ENCODE data around the gene NUP155.
A peak's percentile ranks its signal among the peaks of the same experiment; 100 is the strongest.
"Not testable (repeated sequence)": the region's sequence is repeated elsewhere in the genome, so short reads cannot be mapped to it uniquely, and the experiment has no call there.

Gene NUP155

DNA sequence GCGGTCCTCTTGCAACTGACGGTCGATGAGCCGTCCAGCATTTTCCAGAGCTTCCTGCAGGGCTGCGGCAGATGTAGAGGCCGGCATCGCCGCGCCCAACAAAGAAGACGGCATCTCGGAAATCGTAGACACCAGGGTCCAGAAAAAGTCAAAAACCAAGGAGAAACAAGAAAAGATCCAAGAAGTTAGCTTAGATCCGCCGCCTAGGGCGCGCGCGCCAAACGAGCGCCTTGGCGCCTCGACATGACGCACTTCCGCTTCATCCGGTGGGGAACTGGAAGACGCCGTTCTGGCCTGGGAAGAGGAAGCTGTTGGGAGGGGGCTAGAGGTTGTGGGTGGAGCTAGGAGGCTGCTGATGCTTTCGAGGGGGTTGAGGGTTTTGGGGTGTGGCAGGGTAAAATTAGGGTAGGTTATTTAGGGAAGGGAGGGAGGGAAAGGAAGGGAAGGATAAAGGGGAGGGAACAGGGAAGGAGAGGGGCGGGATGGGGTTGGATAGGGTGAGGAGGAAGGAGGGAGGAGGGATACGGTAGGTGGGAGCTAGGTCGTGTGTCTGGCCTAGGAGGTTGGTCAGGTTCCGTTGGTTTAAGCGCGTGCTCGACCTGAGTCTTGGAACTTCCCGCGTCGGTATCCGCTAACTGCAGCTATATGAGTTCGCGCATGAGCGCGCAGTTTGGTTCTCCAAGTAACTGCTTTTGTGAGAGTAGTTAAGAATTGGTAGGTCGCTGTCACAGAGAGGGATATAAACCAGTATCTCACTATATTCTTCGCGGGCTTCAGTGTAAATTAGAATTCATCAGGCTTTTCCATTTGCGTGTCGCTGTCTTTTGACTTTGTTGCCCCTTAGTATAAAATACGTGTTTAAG lies at the start of gene NUP155:
NUP155 (minus strand) TSS at position 243 of the 863 bp plus-strand sequence; CDS start at position 114, 129 bp downstream.
- DNase-seq, result peak; percentile 83

DNA sequence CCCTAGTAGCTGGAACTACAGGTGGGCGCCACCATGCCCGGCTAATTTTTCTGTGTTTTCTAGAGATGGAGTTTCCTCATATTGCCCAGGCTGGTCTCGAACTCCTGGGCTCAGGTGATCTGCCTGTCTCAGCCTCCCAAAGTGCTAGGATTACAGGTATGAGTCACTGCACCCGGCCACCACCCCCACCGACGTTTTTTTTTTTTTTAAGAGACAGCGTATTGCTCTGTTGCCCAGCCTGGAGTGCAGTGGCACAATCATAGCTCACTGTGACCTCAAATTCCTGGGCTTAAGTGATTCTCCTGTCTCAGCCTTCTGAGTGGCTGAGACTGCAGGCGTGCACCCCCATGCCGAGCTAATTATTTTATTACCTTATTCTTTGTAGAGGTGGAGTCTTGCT lies 46.4 kb upstream of the NUP155 start:
- no peak for DNase-seq

DNA sequence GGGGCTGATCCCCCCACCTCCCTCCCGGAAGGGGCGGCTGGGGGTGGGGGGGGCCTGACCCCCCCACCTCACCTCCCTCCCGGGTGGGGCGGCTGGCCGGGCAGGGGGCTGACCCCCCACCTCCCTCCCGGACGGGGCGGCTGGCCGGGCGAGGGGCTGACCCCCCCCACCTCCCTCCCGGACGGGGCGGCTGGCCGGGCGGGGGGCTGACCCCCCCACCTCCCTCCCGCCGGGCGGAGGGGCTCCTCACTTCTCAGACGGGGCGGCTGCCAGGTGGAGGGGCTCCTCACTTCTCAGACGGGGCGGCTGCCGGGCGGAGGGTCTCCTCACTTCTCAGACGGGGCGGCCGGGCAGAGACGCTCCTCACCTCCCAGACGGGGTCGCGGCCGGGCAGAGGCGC lies 44.5 kb upstream of the NUP155 start:
- DNase-seq, result not testable (repeated sequence)

DNA sequence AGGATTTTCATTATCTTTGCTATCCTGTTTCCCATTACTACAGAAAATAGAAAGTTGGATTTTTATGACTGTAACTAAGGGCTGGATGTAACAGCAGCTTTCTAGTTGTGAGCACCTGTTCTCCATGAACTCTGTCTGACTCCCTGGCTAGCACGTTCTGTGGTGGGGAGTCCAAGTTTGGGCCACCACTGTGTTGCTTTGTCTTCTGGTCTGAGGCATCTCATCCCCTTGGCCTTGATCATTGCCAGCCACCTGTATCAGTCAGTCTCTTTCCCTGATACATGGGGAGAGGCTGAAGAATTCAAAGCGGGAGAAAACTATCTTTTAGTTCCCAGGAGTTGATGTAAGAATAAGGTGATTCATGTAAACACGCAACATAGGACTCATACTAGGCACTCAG lies 41.6 kb upstream of the NUP155 start:
- DNase-seq, result no peak

DNA sequence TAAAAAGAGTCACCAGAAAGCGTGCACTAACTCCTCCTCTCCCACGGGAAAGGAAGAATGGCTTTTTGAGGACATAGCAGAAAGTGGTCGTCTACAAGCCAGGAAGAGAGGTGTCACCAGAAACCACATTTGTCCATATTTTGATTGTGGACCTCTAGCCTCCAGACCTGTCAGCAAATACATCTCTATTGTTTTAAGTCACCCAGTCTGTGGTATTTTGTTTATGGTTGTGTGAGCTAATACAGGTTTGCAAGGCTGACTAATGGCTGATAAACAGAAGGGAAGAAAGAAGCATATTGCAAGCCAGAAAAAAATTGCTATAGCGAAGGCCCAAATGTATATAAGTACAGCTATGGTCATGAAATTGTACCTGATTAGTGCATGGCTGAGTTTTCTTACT lies 29.6 kb upstream of the NUP155 start:
- no peak for DNase-seq

DNA sequence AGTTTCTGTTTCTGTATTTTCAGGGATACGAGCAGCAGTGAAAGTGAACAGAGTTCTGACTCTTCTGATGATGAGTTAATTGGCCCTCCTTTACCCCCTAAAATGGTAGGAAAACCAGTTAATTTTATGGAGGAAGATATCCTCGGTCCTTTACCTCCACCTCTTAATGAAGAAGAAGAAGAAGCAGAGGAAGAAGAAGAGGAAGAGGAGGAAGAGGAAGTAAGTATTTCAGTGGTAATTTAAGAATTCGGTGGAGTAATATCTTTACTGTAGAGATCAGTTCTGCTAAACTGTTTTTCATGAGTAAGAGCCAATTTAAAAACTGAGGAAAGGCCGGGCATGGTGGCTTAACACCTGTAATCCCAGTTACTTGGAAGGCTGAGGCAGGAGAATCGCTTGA lies 25.4 kb upstream of the NUP155 start:
- DNase-seq, result no peak

DNA sequence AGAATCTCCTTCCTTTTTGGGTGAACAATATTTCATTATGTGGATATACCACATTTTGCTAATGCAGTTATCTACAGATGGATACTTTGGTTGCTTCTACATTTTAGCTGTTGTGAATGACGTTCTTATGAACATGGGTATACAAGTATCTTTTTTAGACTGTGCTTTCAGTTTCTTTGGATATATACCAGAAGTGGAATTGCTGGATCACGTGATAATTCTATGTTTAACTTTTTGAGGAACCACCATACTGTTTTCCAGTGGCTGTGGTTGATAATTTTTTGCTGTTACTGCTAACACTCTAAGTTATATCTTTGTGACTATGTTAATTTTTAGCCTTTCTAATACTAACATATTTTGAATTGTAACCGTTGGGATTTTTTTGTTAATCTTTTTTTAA lies 20.7 kb upstream of the NUP155 start:
- no peak for DNase-seq

DNA sequence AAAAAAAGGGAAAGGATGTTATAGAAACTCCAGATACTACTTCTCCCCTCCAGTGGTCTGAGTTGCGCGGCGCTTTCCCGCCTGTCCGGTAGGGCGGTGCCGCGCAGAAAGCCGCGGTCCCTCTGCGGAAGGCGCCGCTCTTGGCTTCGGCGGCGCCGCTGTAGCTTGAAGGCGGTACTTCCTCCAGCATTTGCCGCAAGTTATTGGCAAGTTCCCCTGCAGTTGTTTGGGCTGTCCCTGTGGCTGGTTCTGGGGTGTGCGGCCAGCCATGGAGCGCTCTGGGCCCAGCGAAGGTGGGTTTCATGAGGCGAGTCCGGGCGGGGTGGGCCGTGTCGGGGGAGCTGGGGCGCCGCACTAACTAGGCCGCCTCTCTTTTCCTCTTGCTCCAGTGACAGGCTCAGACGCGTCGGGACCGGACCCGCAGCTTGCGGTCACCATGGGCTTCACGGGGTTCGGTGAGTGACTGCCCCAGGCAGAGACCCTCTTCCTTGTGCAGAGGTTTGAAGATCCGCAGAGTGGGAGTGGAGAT lies 8.3 kb upstream of the NUP155 start, which contains the start of gene WDR70:
WDR70 (plus strand) TSS at position 219 of the 529 bp plus-strand sequence; CDS start at position 269, 50 bp downstream.
- peak; percentile 72 for DNase-seq

DNA sequence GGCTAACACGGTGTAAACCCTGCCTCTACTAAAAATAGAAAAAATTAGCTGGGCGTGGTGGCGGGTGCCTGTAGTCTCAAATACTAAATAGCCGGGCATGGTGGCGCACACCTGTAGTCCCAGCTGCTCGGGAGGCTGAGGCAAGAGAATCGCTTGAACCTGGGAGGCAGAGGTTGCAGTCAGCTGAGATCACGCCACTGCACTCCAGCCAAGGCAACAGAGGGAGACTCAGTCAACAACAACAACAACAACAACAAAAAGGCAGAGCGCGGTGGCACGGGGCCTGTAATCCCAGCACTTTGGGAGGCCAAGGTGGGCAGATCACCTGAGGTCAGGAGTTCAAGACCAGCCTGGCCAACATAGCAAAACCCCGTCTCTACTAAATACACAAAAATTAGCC lies 7.2 kb upstream of the NUP155 start:
- DNase-seq, result not testable (repeated sequence)

DNA sequence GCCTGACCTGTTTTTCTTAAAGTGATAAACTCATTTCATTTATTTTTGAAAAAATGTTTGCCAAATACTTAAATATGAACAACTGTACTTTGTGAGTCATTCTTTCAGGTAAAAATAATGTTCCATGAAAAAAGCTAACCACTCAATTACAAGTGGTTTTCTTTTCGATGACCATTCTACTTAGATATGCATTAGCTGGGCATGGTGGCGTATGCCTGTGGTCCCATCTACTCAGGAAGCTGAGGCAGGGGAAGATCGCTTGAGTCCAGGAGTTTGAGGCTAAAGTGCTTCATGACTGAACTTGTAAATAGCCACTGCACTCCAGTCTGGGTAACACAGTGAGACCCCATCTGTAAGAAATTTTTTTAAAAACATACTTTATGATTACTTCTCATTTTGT lies 4.2 kb upstream of the NUP155 start:
- DNase-seq, result no peak

DNA sequence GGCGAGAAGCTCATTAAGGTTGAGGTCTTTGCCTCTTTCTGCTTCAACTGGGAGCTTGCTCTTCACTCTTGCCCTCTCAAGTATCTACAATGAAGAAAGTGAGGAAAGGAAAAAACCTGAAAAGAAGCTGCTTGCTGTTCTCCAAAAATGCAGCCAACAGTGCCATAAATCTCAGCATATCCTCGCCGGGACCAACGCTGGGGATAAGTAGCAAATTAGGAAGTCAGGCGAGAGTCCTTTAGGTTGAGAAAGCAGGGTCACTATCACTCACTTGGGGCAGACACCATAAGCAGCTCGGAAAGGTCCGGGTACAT lies 399 bp downstream of the NUP155 start:
- DNase-seq, result no peak

DNA sequence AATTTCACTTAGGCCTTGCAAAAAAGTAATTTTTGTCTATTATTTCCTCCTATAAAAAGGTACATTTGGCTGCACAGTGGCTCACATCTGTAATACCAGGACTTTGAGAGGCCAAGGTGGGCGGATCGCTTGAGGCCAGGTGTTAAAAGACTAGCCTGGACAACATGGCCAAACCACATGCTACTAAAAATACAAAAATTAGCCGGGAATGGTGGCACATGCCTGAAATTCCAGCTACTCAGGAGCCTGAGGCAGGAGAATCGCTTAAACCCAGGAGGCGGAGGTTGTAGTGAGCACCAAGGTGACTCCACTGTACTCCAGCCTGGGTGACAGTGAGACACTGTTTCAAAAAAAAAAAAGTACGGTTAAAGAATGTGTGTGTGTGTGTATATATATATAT lies 15.7 kb downstream of the NUP155 start:
- no peak for DNase-seq

DNA sequence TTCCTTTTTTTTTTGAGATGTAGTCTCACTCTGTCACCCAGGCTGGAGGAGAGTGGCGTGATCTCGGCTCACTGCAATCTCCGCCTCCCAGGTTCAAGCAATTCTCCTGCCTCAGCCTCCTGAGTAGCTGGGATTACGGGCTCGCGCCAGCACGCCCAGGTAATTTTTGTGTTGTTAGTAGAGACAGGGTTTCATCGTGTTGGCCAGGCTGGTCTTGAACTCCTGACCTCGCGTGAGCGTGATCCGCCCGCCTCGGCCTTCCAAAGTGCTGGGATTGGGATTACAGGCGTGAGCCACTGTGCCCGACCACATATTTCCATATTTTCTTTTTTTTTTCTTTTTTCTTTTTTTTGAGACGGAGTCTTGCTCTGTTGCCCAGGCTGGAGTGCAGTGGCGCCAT lies 28.2 kb downstream of the NUP155 start:
- not testable (repeated sequence) for DNase-seq

DNA sequence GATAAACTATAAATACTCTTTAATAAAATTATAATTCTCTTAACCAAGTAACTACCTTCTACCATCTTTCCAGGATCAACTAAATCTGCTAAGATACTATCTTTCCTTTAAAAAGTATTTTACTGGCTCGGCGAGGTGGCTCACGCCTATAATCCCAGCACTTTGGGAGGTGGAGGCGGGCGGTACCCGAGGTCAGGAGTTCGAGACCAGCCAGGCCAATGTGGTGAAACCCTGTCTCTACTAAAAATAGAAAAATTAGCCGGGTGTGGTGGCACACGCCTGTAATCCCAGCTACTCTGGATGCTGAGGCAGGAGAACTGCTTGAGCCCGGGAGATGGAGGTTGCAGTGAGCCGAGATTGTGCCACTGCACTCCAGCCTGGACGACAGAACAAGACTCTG lies 36.2 kb downstream of the NUP155 start:
- not testable (repeated sequence) for DNase-seq

DNA sequence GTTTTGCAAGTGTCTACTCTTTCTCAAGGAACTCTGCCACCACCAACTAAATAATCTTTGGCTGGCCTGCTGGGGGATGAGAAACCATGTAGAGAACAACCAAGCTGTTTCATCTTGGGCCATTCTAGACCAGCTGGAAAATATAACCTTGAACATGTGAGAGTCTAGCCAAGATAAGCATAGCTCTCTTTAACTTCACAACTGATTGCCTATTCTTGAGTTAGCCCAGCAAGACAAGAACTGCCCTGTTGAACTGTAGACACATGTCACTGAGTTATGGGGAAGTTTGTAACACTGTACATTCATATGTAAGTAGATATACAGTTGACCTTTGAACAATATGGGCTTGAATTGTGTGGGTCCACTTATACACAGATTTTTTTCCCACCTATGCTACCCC lies 44.4 kb downstream of the NUP155 start:
- no peak for DNase-seq

DNA sequence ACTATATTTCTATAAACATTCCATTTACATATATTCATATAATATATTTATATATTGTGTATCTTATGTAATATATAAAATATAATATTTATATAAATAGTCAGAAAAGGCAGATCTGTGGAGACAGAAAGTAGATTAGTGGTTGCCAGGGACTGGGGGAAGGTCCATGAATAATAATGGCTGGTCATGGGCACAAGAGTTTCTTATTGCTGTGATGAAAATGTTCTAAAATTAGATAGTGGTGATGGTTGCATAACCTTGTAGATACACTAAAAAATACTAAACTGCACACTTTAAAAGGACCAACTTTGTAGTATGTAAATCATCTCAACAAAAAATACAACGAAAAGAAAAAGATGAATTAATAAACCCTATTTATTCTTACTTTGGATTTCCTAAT lies 47.3 kb downstream of the NUP155 start:
- no peak for DNase-seq

DNA sequence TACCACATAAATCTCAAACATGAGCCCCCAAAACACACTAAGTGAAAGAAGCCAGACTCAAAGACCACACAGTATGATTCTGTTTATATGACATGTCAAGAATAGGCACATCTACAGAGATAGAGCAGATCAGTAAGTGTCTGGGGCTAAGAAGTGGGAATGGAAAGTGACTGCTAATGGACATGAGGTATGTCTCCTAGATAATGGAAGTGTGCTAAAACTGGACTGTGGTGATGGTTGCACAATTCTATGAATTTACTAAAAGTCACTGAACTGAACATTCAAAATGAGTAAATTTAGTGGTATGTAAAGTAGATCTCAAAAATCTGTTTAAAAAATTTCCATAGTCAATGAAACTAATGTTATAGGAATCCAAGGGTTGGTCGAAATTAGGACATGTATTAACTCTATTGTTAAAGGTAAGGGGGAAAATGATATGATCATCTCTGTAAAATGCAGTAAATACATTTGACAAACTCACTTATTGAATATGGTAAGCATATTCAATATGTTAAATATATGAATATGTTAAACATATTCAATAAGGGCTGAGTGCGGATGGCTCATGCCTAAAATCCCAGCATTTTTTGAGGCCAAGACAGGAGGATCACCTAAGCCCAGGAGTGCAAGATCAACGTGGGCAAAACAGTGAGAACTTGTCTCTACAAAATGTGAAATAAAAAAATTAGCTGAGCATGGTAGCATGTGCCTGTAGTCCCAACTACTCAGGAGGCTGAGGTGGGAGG lies 51.7 kb downstream of the NUP155 start:
- no peak for DNase-seq

DNA sequence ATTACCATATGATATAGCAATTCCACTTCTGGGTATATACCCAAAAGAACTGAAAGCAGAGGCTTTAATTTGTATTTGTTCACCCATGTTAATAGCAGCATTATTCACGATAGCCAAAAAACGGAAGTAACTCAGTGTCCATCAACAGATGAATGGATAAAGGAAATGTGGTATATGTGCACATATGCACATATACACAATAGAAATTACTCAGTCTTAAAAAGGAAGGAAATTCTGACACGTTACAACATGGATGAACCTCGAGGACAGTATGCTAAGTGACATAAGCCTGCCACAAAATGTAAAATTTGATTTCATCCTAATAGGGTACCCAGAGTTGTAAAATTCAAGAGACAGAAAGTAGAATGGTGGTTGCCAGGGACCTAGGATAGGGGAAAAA lies 54.9 kb downstream of the NUP155 start:
- no peak for DNase-seq

DNA sequence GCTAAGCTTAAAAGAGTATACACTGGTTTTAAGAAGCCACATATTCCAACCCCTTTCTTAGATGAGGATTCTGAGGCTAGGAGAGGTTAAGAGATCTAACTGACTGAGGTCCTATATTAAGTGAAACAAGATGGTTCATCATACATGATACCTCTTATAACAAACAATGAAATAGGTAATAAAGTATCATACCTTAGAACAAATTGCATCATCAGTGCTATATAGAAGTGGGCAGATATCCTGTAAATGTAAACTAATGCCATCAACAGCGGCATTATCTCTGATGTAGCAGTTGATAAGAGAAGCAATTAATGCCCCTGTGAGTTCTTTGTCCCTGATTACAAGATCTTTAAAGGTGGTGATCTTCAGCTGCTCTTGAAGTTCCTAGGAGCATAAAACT lies 60.5 kb downstream of the NUP155 start:
- no peak for DNase-seq

DNA sequence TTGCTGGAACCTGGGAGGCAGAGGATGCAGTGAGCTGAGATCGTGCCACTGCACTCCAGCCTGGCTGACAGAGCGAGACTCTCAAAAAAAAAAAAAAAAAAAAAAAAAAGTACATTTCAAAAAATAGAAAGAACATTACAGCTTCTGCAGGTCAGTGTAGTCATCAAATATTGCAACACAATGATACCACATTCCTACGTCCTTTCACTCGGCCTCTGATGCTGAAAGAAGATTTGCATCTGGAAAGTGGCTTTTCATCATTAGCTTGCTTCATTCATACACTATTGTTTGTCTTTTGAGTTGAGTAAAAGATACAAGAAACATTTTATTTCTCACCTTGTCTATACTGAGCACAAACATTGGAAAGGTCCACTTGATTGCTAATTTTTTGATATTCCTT lies 62.1 kb downstream of the NUP155 start:
- DNase-seq, result no peak

DNA sequence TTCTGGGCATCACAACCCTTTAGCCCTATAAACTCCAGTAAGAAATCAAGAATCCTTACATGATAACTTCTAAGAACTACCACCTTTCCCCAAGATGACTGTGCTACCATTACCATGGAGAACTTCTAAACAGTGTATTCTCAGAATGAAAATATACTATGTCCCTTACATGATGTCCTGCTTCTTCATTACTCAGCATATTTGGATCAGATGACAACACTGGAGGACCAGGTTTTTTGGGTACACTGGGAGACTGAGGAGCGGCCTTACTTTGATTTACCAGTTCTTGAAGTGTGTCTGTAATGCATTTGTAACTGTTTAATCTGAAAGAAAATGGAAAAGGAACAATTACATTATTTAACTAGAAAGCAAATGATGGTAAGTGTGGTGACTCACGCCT lies 66.0 kb downstream of the NUP155 start:
- no peak for DNase-seq

DNA sequence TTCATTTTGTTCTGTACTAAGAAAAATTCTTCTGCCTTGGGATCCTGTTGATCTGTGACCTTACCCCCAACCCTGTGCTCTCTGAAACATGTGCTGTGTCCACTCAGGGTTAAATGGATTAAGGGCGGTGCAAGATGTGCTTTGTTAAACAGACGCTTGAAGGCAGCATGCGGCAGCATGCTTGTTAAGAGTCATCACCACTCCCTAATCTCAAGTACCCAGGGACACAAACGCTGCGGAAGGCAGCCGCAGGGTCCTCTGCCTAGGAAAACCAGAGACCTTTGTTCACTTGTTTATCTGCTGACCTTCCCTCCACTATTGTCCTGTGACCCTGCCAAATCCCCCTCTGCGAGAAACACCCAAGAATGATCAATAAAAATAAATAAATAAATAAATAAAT lies 74.6 kb downstream of the NUP155 start:
- not testable (repeated sequence) for DNase-seq

DNA sequence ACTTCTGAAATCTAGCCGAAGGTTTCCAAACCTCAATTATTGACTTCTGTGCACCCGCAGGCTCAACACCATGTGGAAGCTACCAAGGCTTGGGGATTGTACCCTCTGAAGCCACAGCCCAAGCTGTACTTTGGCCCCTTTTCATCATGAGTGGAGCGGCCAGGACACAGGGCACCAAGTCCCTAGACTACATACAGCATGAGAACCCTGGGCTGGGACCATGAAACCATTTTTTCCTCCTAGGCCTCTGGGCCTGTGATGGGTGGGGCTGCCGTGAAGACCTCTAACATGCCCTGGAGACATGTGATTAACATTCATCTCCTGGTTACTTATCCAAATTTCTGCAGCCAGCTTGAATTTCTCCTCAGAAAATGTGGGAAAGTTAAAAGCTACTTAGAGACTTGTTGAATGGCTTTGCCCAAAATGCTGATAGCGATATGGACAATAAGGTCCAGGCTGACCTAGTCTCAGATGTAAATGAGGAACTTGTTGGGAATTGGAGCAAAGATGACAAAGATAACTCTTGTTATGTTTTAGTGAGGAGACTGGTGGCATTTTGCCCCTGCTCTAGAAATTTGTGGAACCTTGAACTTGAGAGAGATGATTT lies 87.6 kb downstream of the NUP155 start:
- no peak for DNase-seq

DNA sequence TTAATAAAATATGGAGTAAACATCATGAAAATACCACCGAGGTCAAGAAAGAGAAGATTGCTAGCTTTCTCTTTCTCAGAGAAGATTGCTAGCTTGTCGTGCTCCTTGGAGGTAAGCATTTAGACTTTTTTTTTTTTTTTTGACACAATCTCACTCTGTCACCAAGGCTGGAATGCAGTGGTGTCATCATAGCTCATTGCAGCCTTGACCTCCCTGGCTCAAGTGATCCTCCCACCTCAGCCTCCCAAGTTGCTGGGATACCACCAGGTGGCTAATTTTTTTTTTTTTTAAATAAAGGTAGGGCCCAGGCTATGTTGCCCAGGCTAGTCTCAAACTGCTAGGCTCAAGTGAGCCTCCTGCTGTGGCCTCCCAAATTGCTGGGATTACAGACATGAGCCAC lies 95.4 kb downstream of the NUP155 start:
- DNase-seq, result no peak
